Smooth muscle cell (in vitro differentiated cells): ENCODE results near the gene PRKN. TPM values are rescaled to one million over a fixed set of nuclear protein-coding genes. Genes with fewer than 3 reads are reported as not detected.

Source experiments
- DNase-seq: peaks from one replicate; lab custom pipeline; 2025; ENCODE audit not compliant: unreplicated experiment; lab: John Stamatoyannopoulos, UW
- H2AFZ ChIP-seq: fragments of 200-600 bp; sonication (generic); 2 replicates; pipeline ENCODE4 v1.6.0; 2016; ENCODE audit warnings: antibody characterized with exemption, low read depth, mild to moderate bottlenecking
- H3F3A ChIP-seq: fragments of 200-600 bp; sonication (generic); 2 replicates; pipeline ENCODE4 v1.6.0; 2017; ENCODE audit warnings: antibody characterized with exemption, low read depth
- H3K27ac ChIP-seq: fragments of 200-600 bp; sonication (generic); 2 replicates; pipeline ENCODE4 v1.5.1; 2016; ENCODE audit warnings: low read depth, mild to moderate bottlenecking
- H3K27me3 ChIP-seq: fragments of 200-600 bp; sonication (generic); 2 replicates; pipeline ENCODE4 v1.6.1; 2016; ENCODE audit warnings: low read depth, mild to moderate bottlenecking
- H3K36me3 ChIP-seq: fragments of 200-600 bp; sonication (generic); 2 replicates; pipeline ENCODE4 v1.5.1; 2016; ENCODE audit warnings: low read depth
- H3K4me1 ChIP-seq: fragments of 200-600 bp; sonication (generic); 2 replicates; pipeline ENCODE4 v1.5.1; 2016; ENCODE audit warnings: low read depth
- H3K4me2 ChIP-seq: fragments of 200-600 bp; sonication (generic); 2 replicates; pipeline ENCODE4 v1.6.0; 2016; ENCODE audit warnings: mild to moderate bottlenecking
- H3K4me3 ChIP-seq: fragments of 200-600 bp; sonication (generic); 2 replicates; pipeline ENCODE4 v1.5.1; 2016; ENCODE audit warnings: mild to moderate bottlenecking
- H3K79me2 ChIP-seq: fragments of 200-600 bp; sonication (generic); 2 replicates; pipeline ENCODE4 v1.6.0; 2016; ENCODE audit warnings: low read depth, mild to moderate bottlenecking
- H3K9ac ChIP-seq: fragments of 200-600 bp; sonication (generic); 2 replicates; pipeline ENCODE4 v1.6.0; 2016; ENCODE audit warnings: low read depth
- H3K9me3 ChIP-seq: fragments of 200-600 bp; sonication (generic); replicated peaks from 2 replicates; pipeline ENCODE4 v1.5.1; 2016; ENCODE audit warnings: low read depth
- H4K20me1 ChIP-seq: fragments of 200-600 bp; sonication (generic); 2 replicates; pipeline ENCODE4 v1.6.0; 2016; ENCODE audit warnings: low read depth
- CTCF ChIP-seq: fragments of 200-600 bp; sonication (generic); IDR thresholded peaks from 2 replicates; pipeline ENCODE4 v1.5.1; 2017; ENCODE audit warnings: borderline replicate concordance, mild to moderate bottlenecking, antibody characterized with exemption; ENCODE audit not compliant: insufficient read depth, poor library complexity, severe bottlenecking
- WGBS: methylation state at CpG from one replicate; pipeline ENCODE4 v1.1.7; 2016; ENCODE audit warnings: low lambda C conversion rate; 5-methylcytosine and 5-hydroxymethylcytosine counted together
- polyA plus RNA-seq: library from polyadenylated mRNA; unstranded; fragments of >200 nt; fragmentation: Nextera tagmentation; extraction: Ambion mirVana; gene quantifications from 2 replicates; pipeline ENCODE4 v1.2.1, GENCODE V29; 2016
- total RNA-seq: library from RNA; depleted of rRNA; stranded (reverse); fragments of >200 nt; gene quantifications from 2 replicates; pipeline ENCODE4 v1.2.3, GENCODE V29; 2014

Gene PRKN
- total and polyA plus RNA-seq, 2 experiments from 2014 or later, result 0.81 to 5.1 TPM

- no peak for TF ChIP-seq CTCF
- H2AFZ ChIP-seq, result no peak overlapping the region
These were observed 562.1 kb downstream of the PRKN start for GRCh38 chr6:162165479-162165878.

GRCh38 chr6:162157167-162157870, 570.2 kb downstream of the PRKN start:
- WGBS, result 59% methylated on average over 3 of the region's 3 CpGs
- no peak for DNase-seq
- H3K4me3 ChIP-seq, result no peak overlapping the region
- H4K20me1 ChIP-seq, result no peaks in the 10 kb centered on the region
- no peak overlapping the region for H3K27ac ChIP-seq
- TF ChIP-seq CTCF, result no peak
- H3K4me1 ChIP-seq, result no peaks in the 10 kb centered on the region
- no peak overlapping the region for H2AFZ ChIP-seq
- H3K36me3 ChIP-seq, result no peaks in the 10 kb centered on the region
- no peak overlapping the region for H3K9ac ChIP-seq
- H3F3A ChIP-seq, result no peaks in the 10 kb centered on the region
- H3K4me2 ChIP-seq, result no peak overlapping the region
- no peaks in the 10 kb centered on the region for H3K79me2 ChIP-seq
- H3K9me3 ChIP-seq, result no peaks in the 10 kb centered on the region
- H3K27me3 ChIP-seq, result no peaks in the 10 kb centered on the region

More at GRCh38 chr6:162165479-162165878, 562.1 kb downstream of the PRKN start:
- WGBS, result 82% methylated on average over 9 of the region's 9 CpGs
- Histone ChIP-seq H3K4me3 (no peak overlapping the region), H3K4me1 (peaks cover 4% of the 10 kb centered on the region), H3F3A (no peaks in the 10 kb centered on the region), H3K9me3 (no peaks in the 10 kb centered on the region), H4K20me1 (no peaks in the 10 kb centered on the region), H3K27me3 (no peaks in the 10 kb centered on the region), H3K79me2 (no peaks in the 10 kb centered on the region), H3K27ac (no peak overlapping the region), H3K4me2 (no peak overlapping the region), H3K36me3 (no peaks in the 10 kb centered on the region), H3K9ac (no peak overlapping the region)
- no peak for DNase-seq

DNA sequence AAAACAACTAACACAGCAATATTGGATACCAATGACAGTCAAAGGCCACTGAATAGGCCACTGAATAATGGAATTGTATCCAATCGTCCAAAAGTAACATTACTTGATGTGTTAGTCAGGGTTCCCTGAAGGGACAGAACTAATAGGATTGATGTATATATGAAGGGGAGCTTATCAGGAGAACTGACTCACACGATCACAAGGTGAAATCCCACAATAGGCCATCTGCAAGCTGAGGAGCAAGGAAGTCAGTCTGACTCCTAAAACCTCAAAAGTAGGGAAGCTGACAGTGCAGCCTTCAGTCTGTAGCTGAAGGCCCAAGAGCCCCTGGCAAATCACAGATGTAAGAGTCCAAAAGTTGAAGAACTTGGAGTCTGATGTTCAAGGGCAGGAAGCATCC, 571.4 kb downstream of the PRKN start:
- no peaks in the 10 kb centered on the region for H3K27me3 ChIP-seq
- no peak overlapping the region for H3K9ac ChIP-seq
- no peaks in the 10 kb centered on the region for H3K4me1 ChIP-seq
- H3K4me3 ChIP-seq, result no peak overlapping the region
- 81% methylated on average over 2 of the region's 2 CpGs for WGBS
- H3K36me3 ChIP-seq, result no peaks in the 10 kb centered on the region
- H3F3A ChIP-seq, result no peaks in the 10 kb centered on the region
- H2AFZ ChIP-seq, result no peak overlapping the region
- no peak overlapping the region for H3K27ac ChIP-seq
- no peak for DNase-seq
- H4K20me1 ChIP-seq, result no peaks in the 10 kb centered on the region
- H3K9me3 ChIP-seq, result no peaks in the 10 kb centered on the region
- no peak for TF ChIP-seq CTCF
- H3K4me2 ChIP-seq, result no peak overlapping the region
- no peaks in the 10 kb centered on the region for H3K79me2 ChIP-seq

DNA sequence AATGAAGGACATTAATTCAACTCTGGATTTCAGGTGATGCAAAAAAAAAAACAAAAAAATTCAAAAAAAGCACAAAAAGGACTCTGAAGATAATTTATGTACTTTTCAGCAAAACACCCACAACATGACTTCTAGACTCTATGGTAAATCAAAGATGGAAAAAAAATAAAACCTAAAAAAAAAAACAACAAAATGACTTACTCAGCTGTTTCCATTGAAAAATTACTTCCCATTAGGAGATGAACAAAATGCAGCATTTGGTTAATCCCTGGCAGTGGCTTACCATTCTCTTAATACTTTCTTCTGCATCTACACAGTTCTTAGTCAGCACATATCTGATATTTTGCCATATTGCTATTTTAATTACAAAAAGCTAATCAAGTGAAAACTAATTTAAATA, 572.6 kb downstream of the PRKN start:
- H3K9ac ChIP-seq, result no peak overlapping the region
- H3K9me3 ChIP-seq, result no peaks in the 10 kb centered on the region
- no peaks in the 10 kb centered on the region for H4K20me1 ChIP-seq
- H3K27ac ChIP-seq, result no peak overlapping the region
- no peak overlapping the region for H2AFZ ChIP-seq
- H3F3A ChIP-seq, result no peaks in the 10 kb centered on the region
- TF ChIP-seq CTCF, result no peak
- H3K27me3 ChIP-seq, result no peaks in the 10 kb centered on the region
- no peak overlapping the region for H3K4me2 ChIP-seq
- H3K4me3 ChIP-seq, result no peak overlapping the region
- H3K4me1 ChIP-seq, result no peaks in the 10 kb centered on the region
- no peaks in the 10 kb centered on the region for H3K36me3 ChIP-seq
- DNase-seq, result no peak
- no peaks in the 10 kb centered on the region for H3K79me2 ChIP-seq
